ENCODE data around the gene MERTK.

The MERTK gene

DNA sequence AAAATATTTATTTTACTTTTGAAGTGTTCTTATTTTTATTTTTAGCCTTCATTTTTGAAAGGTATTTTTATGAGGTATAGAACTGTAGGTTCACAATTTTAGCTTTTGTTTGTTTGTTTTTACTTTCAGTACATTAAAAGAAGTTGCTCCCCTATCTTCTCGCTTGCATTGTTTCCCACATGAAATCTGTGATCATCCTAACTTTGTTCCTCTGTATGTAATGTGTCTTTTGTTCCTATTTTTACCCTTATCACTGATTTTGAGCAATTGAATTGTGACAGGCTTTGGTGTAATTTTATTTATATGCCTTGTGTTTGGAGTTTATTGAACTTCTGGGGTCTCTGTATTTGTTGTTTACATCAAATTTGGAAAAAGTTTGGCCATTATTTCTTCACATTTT lies 78.8 kb downstream of the MERTK start:
- no peak for DNase-seq (ENCODE audit: low read depth in 2 of 2)

DNA sequence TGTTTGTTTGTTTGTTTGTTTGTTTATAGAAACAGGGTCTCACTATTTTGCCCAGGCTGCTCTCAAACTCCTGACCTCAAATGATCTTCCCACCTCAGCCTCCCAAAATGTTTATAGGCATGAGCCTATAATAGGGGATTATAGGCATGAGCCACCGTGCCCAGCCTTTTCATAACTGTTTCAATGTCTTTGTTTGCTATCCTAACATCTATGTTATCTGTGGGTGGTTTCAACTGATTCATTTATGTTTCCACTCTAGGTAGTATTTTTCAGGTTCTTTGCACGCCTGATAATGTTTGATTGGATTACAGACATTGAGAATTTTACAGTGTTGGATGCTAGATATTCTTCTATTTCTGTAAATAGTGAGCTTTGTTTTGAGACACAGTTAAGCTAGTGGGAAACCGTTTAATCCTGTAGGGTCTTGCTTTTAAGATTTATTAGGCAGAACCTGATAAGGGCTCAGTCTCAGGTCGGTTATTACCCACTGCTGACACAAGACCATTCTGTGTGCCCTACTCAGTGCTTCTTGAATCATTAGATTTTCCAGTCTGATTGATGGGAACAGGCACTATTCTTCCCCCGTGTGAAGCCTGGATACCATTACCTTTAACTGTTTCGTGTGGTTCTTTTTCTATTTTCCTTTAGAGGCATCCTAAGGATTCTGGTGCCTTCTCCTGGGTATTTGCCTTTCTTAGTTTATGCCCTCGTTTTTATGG lies 80.2 kb downstream of the MERTK start:
- DNase-seq (ENCODE audit: low read depth in 2 of 2), result no peak

DNA sequence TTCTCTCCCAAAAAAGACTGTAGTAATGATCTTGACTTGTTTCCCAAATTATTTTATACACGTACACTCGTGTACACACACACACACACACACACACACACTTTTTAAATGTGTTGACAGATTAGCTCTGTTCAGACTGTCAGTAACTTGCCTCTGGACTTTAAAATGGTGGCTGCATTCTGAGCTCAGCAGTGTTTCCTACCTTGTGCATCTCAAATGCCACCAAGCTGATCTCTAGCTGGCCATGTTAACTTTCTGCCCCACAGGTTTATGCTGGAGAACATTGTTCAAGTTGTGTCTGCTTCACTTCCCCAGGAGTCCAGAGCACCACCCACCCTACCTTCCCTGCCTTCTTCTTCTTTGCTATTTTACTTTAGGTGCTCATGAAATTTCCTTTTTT lies 83.3 kb downstream of the MERTK start:
- no peak for DNase-seq (ENCODE audit: low read depth in 2 of 2)

DNA sequence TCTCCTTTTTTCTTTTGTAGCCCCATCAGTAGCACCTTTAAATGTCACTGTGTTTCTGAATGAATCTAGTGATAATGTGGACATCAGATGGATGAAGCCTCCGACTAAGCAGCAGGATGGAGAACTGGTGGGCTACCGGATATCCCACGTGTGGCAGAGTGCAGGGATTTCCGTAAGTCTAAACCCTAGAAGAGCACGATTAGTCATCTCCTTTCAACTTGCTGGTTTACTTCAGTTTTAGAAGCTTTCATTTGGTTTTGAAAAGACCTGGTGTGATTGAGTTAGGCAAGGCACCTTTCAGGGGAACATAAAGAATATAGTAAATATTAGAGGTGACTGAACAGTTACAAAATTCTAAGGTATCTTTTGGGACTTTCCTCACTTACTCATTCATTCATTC lies 84.4 kb downstream of the MERTK start:
- DNase-seq (ENCODE audit: low read depth in 2 of 2), result no peak

DNA sequence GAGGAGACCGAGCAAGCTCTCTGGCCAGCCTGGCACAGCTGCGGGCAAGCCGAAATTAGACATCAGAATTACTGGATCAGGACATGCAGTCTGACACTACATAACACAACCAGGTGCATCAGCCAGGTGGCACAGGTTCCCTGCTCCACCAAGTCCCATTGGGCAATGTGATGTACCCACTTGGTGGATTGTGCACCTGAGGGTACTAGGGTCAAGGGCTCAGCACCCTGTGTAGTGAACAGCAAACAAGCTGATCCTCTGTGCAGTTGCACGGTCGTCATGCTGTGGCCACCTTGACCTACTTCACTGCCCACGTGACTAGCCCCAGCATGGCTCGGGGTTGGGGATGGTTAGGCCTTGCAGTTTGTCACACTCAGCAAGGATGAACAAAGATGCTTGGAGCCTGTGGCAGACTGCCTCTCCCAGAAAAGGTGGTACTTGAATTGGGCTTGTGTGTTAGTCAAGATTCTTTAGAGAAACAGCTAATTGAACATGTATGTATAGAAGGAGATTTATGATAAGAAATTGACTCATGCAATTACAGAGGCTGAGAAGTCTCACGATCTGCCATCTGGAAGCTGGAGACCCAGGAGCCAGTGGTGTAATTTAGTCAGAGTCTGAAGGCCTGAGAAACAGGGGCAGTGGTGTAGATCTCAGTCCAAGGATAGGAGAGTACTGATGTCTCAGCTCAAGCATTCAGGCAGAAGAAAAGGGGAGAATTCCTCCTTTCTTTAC lies 85.2 kb downstream of the MERTK start:
- DNase-seq (ENCODE audit: low read depth in 2 of 2), result no peak

DNA sequence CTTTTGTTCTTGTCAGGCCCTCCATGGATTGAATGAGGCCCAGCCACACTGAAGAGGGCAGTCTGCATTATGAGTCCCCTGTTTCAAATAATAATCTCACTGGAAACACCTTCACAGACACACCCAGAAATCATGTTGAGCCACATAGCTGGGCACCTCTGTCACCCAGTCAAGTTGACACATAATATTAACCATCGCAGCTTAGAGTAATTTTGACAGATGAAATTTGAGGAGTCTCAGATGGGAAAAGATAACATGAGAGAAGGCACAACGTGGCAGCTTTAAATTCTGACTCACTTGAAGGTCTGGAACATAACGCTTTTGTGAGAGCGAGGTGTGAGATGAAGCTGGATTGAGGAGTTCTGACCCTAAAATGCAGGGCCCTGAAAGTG lies 85.8 kb downstream of the MERTK start:
- no peak for DNase-seq (ENCODE audit: low read depth in 2 of 2)

DNA sequence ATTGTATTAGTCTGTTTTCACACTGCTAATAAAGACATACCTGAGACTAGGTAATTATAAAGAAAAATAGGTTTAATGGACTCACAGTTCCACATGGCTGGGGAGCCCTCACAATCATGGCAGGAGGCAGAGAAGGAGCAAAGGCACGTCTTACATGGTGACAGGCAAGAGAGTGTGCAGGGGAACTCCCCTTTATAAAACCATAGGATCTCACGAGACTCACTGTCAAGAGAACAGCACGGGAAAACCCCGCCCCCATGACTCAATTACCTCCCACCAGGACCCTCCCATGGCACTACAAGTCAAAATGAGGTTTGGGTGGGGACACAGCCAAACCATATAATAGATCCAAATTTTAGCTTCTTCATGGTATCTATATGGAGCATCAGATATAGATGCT lies 87.1 kb downstream of the MERTK start:
- DNase-seq (ENCODE audit: low read depth in 2 of 2), result no peak

DNA sequence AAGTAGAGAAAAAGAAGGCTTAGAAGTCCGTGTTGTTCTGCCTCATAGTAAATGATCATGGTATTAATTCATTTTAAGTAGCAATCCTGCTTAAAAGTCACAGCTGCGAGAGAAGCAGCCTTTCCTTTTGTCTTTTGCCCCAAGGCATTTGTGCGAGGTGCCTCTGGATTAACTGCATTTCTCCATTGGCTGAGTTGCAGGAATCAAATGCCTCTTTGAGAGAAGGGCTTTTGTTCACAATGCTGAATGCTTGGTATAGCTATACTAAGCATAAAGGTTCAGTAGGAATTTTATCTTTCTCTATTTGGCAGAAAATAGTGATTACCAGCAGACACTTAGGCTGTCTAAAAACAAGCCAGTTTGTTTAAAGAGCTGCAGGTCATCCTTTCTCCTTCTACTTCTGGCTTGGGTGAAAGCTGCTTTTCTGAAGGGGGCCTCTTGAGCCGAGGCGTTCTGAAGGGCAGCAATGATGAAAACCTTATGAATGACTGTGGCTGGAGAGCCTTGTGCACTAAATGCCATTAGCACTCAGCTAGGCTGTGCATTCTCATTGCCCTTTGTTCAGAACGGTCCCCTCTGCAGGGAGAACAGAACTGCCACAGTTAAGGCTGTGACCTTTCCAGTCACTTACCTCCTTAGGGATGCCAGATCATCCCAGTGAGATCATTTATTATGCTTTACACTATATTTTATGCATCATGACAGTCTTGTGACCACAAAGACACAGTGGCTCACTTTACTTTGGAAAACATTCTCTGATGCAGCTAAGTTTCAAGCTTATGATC lies 87.9 kb downstream of the MERTK start:
- no peak for DNase-seq (ENCODE audit: low read depth in 2 of 2)

DNA sequence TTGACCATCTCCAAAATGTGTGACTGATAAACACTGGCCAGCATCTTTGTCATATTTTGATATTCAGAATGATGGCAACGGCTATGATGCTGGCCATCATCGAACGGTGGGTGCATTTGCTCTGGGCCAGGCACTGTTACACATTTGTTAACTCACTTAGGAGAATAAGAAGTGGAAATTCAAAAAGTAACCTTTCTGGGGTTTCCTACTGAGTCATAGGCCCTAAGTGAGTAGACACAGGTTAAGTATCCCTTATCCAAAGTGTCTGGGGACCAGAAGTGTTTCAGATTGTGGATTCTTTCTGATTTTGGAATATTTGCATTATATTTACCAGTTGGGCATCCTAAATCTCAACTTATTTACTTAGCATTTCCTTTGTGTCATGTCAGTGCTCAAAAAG lies 92.0 kb downstream of the MERTK start:
- no peak for DNase-seq (ENCODE audit: low read depth in 2 of 2)

DNA sequence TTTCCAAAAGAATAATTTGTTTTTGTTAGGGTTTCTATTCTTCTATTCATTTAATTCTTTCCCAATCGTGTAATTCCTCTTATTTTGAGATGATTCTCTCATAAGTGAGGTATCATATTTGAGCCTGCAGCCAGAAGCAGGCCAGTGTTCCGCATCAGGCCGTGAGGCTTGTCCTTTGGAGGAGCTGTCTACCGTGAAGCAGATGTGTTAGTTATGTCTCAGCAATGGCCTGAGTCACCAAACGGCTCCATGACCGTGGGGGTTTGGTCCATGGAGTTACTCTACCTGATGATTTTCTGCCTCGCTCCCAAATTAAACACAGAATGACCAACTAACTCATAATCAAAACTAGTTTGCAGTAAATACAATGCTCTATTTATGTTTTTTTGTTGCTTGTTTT lies 92.4 kb downstream of the MERTK start:
- no peak for DNase-seq (ENCODE audit: low read depth in 2 of 2)

DNA sequence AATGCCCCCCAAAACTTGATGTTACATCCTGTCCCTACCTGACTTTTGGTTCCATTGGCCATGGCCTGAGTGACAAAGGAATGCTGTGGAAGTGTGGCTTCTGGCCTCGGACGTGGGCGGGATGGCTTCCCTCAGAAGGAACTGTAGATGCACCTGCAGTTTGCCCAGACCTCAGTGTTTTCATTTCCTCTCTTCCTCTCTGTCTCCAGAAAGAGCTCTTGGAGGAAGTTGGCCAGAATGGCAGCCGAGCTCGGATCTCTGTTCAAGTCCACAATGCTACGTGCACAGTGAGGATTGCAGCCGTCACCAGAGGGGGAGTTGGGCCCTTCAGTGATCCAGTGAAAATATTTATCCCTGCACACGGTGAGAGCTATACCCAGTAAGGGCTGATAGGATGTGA lies 95.6 kb downstream of the MERTK start:
- no peak for DNase-seq (ENCODE audit: low read depth in 2 of 2)

DNA sequence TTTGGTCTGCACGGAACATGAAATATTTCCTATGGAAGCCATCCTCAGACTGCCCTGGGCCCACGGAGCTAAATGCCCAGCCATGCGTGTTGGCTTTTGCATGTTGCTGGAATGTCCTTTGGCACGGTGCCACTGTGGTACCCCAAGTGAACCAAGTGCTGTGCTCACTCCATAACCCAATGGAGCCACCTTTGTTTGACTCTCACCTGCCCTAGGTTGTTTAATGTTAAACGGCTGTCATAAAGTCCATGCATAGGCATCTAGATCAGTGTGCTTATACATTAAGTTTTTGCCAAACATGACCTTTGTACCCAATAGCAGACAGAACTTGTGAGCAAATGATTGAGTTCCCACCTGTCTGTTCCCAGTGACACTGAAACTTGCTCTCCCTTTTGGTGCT lies 96.7 kb downstream of the MERTK start:
- DNase-seq (ENCODE audit: low read depth in 2 of 2), result no peak

DNA sequence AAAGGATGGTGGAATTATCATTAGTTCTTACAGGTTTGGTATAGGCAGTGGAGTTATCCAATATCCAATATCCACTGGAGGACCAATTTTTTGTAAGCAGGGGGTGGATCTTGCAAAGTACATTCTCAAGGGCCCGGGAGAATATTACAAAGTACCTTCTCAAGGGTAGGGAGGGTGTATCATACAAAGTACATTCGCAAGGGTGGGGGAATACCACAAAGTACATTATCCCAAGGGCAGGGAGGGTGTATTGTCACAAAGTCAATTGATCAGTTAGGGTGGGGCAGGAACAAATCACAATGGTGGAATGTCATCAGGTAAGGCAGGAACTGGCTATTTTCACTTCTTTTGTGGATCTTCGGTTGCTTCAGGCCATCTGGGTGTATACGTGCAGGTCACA lies 101.4 kb downstream of the MERTK start:
- no peak for DNase-seq (ENCODE audit: low read depth in 2 of 2)

DNA sequence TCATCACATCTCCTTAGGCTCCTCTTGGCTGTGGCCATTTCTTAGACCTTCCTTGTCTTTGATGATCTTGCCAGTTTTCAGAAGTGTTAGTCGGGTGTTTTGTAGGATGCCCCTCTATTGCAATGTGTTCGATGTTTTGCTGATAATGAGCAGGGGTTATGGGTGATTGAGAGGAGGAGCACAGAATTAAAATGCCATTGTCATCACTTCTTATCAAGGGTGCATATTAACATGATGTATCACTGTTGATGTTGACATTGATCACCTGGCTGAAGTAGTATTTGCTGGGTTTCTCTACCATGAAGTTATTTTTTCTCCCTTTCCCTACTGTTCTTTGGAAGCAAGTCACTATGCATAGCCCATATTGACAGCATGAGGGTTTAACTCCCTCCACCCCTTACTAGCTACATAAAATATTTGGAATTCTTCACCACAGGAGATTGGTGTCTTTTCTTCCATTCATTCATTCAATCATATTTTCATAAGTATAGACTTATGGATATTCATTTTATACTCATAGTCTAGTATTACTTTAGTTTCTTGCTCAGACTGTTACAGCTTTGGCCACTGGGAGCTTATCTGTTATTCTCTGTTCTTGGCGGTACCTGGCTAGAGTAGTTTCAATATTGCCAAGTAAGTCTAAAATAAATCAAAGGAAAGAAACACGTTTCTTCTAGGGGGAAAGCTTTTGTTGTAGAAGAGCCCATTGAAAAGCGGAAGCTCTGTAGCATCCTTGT lies 102.2 kb downstream of the MERTK start:
- no peak for DNase-seq (ENCODE audit: low read depth in 2 of 2)

DNA sequence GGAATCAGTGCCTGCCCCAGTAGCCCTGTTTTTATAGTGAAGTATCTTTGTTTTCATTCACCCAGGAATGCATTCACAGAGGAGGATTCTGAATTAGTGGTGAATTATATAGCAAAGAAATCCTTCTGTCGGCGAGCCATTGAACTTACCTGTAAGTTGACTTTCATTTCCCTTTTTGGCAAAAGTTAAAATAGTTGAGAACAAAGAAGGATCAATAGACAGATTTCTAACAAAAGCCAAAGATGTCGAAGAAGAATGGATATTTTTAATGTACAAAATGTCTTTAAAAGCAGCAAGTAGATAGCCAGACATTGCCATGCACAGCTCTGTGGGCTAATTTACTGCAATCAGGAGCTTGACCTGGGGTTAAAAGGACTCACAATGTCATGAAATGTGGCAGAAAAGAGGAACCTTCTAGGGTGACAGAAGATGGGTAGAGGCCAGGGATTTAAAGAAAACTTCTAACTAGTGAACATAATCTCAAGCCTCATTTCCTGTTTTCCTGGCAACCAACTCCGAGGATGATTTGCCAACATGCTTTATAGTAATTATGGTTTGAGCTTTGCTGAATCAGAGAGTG lies 102.8 kb downstream of the MERTK start:
- no peak for DNase-seq (ENCODE audit: low read depth in 2 of 2)

DNA sequence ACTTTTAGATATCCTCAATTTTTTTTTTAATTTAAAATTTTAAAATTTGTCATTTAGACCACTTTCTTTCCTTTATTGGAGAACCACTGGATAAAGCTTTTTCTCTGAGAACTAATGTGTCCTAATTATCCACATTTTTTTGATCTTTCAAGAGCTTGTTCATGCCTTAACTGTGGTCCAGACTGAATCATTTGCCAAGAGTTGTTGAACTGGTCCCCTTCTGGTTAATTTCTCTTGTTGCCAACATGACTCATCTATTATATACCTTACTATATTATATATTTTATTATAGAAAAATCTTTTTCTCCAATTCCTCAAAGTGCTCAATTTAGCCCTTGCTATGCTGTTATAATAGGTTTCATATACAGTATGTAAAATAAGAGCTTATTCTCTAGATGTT lies 103.5 kb downstream of the MERTK start:
- DNase-seq (ENCODE audit: low read depth in 2 of 2), result no peak

DNA sequence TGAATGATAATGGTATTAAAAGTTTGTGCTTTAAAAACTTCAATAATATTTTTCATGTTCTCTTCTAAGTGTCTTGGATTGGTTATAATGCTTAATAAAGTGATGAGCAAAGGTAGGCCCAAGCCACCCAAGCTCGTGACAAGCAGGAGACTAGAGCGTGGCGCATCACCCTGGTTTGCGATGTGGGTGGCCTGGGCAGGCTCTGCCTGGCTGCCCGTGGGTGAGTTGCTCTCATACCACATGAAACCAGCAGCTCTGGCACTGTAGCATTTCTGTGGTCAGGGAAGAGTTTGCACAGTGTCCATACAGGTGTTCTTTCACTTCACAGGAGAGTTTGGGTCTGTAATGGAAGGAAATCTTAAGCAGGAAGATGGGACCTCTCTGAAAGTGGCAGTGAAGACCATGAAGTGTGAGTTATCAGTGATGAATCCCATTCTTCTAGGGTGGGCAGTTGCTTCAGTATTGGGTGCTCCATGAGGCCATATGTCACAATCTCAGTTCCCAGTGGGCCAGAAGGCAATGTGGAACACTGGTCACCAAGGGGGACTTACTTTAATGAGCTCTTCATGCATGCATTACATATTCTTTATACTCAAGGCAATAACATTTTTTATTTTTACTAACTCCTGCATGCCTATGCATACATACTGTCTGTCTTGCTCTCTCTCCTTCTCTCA lies 105.3 kb downstream of the MERTK start:
- DNase-seq (ENCODE audit: low read depth in 2 of 2), result no peak

DNA sequence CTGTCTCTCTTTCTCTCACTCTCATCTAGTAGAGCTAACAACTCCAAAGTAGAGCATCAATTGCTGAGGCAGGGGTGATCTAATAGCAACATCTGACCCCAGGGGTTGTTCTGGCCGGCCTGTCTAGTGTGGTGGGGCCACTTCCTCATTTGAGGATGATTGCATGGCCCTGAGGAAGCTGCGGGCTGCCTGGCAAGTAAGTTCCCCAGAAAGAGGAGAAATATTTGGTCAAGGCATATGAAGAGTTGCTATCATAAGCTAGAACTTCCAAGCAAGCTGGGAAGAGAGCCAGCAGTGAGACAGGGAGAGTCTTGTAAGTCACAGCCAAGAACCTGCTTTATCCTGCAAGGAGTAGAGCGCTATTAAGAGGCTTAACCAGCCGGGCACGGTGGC lies 105.8 kb downstream of the MERTK start:
- no peak for DNase-seq (ENCODE audit: low read depth in 2 of 2)

DNA sequence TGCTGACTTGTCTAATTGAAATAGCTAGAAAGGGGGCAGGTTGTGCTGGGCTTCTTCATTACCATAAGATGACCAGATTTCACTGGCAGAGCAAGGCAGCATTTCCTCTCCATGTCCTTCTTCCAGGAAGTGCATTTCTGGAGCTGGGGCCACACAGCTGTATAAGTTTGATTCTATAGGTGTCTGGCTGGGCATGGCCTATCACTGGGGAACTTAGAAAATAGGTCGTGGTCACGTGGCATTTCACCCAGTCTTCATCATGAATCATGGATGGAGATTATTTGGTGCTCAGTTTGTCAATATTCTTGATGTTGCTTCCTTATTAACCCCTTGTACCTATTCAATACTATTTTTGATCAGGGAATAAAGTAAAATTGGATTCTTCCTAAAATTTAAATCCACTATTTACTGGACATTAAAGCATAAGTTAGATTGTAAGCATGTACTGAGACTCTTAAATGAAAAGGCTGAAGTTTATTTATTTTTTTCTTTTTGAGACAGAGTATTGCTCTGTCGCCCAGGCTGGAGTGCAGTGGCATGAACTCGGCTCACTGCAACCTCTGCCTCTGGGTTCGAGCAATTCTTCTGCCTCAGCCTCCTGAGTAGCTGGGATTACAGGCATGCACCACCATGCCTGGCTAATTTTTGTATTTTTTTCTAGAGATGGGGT lies 107.1 kb downstream of the MERTK start:
- DNase-seq (ENCODE audit: low read depth in 2 of 2), result no peak

DNA sequence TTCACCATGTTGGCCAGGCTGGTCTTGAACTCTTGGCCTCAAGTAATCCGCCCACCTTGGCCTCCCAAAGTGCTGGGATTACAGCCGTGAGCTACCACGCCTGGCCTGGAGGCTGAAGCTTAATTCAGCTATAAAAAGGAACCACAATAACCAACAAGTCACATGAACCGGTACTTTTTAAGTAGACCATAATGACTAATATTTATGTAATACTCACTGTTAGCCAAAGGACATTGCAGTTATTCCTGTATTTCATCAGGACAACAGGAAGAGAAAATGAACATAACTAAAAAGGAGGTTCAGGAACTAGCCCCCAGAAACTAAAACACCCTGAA lies 107.6 kb downstream of the MERTK start:
- no peak for DNase-seq (ENCODE audit: low read depth in 2 of 2)

DNA sequence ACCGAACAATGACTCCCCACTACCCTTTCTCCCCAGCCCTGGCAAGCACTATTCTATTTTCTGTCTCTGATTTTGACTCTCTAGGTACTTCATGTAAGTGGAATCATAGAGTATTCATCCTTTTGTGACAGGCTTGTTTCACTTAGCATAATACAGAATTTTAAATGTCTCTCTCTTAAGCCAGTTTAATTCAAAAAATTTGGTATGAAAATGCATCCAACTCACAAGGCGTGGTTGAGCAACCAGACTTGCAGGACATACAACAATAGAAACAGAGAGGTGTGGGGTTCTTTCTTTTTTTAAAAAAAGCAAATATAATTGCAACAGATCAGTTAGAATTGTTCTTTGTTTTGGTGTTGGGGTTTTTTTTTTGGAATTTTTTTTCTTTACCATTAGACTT lies 109.1 kb downstream of the MERTK start:
- DNase-seq (ENCODE audit: low read depth in 2 of 2), result no peak
